Measurements from ENCODE around the gene DENND1B. TPM values are rescaled to one million over a fixed set of nuclear protein-coding genes. Genes with fewer than 3 reads are reported as not detected.

Gene DENND1B
- polyA plus RNA-seq, 1 donor (not counting 4 experiments of a cell fraction or from before 2014, with no cell fraction given) = 7.6 TPM

- TF ChIP-seq EZH2 (IDR thresholded peaks at IDR 0.05; ENCODE audit: low read length) = no peak
- no peak for TF ChIP-seq CTCF (optimal IDR thresholded peaks at IDR 0.05 in 1 of 3, IDR thresholded peaks at IDR 0.05 in 1 of 3, conservative IDR thresholded peaks at IDR 0.05 in 1 of 3; ENCODE audit: extremely low read depth in 1 of 3, insufficient read depth in 2 of 3, low read length in 3 of 3)
- FAIRE-seq = no peak
- Histone ChIP-seq H3K27me3 (ENCODE audit: control insufficient read depth, extremely low read depth, insufficient read depth, low read length) (no peaks in the 10 kb centered on the region), H3K4me2 (ENCODE audit: control insufficient read depth, extremely low read depth, insufficient read depth, low read depth, low read length) (no peak overlapping the region), H4K20me1 (ENCODE audit: control insufficient read depth, extremely low read depth, insufficient read depth, low read length) (no peaks in the 10 kb centered on the region), H2AFZ (ENCODE audit: control insufficient read depth, low read length) (no peak overlapping the region), H3K27ac (ENCODE audit: control insufficient read depth, insufficient read depth, low read length) (no peak overlapping the region), H3K4me3 (ENCODE audit: control insufficient read depth in 2 of 3, extremely low read depth in 1 of 3, insufficient read depth in 2 of 3, low read depth in 1 of 3, low read length in 3 of 3) (no peak overlapping the region), H3K36me3 (ENCODE audit: control insufficient read depth in 2 of 2, extremely low read depth in 1 of 2, insufficient read depth in 2 of 2, low read length in 2 of 2) (peaks cover 0 to 3% of the 10 kb centered on the region in 2 experiments), H3K9me1 (ENCODE audit: control insufficient read depth, extremely low read depth, insufficient read depth, low read length) (no peaks in the 10 kb centered on the region), H3K4me1 (ENCODE audit: control insufficient read depth, extremely low read depth, insufficient read depth, low read length) (no peaks in the 10 kb centered on the region), H3K9me3 (ENCODE audit: control insufficient read depth, low read depth, low read length) (no peaks in the 10 kb centered on the region), H3K79me2 (ENCODE audit: control insufficient read depth, insufficient read depth, low read length) (no peaks in the 10 kb centered on the region), H3K9ac (ENCODE audit: control insufficient read depth, extremely low read depth, insufficient read depth, low read length) (no peak overlapping the region)
- dilution Hi-C loops (cut with MboI; ENCODE audit: extremely low pct_ligation_motif_present, low sequenced_read_pairs) = no loop called here
- no peak for DNase-seq (ENCODE audit: low read depth, low spot score)
Observed at GRCh38 chr1:197637406-197637805, 137.9 kb downstream of the DENND1B start.

GRCh38 chr1:197633447-197634078 lies 141.7 kb downstream of the DENND1B start:
- dilution Hi-C loops (cut with MboI; ENCODE audit: extremely low pct_ligation_motif_present, low sequenced_read_pairs) = no loop called here
- no peak overlapping the region for H3K4me2 ChIP-seq (ENCODE audit: control insufficient read depth, extremely low read depth, insufficient read depth, low read depth, low read length)
- H3K9me3 ChIP-seq (ENCODE audit: control insufficient read depth, low read depth, low read length) = no peaks in the 10 kb centered on the region
- no peak overlapping the region for H2AFZ ChIP-seq (ENCODE audit: control insufficient read depth, low read length)
- H3K9me1 ChIP-seq (ENCODE audit: control insufficient read depth, extremely low read depth, insufficient read depth, low read length) = no peaks in the 10 kb centered on the region
- no peaks in the 10 kb centered on the region for H3K79me2 ChIP-seq (ENCODE audit: control insufficient read depth, insufficient read depth, low read length)
- H3K4me1 ChIP-seq (ENCODE audit: control insufficient read depth, extremely low read depth, insufficient read depth, low read length) = no peaks in the 10 kb centered on the region
- no peak overlapping the region for H3K27ac ChIP-seq (ENCODE audit: control insufficient read depth, insufficient read depth, low read length)
- H3K9ac ChIP-seq (ENCODE audit: control insufficient read depth, extremely low read depth, insufficient read depth, low read length) = no peak overlapping the region
- FAIRE-seq (no peak), DNase-seq (ENCODE audit: low read depth, low spot score) (no peak)
- no peaks in the 10 kb centered on the region for H3K27me3 ChIP-seq (ENCODE audit: control insufficient read depth, extremely low read depth, insufficient read depth, low read length)
- no peak for TF ChIP-seq EZH2 (IDR thresholded peaks at IDR 0.05; ENCODE audit: low read length)
- no peak for TF ChIP-seq CTCF (optimal IDR thresholded peaks at IDR 0.05 in 1 of 3, IDR thresholded peaks at IDR 0.05 in 1 of 3, conservative IDR thresholded peaks at IDR 0.05 in 1 of 3; ENCODE audit: extremely low read depth in 1 of 3, insufficient read depth in 2 of 3, low read length in 3 of 3)
- H3K36me3 ChIP-seq (ENCODE audit: control insufficient read depth in 2 of 2, extremely low read depth in 1 of 2, insufficient read depth in 2 of 2, low read length in 2 of 2) = peaks cover 0 to 3% of the 10 kb centered on the region in 2 experiments
- no peaks in the 10 kb centered on the region for H4K20me1 ChIP-seq (ENCODE audit: control insufficient read depth, extremely low read depth, insufficient read depth, low read length)
- H3K4me3 ChIP-seq (ENCODE audit: control insufficient read depth in 2 of 3, extremely low read depth in 1 of 3, insufficient read depth in 2 of 3, low read depth in 1 of 3, low read length in 3 of 3) = no peak overlapping the region
